Measurements from ENCODE around the gene NRIP1. TPM values are rescaled to one million over a fixed set of nuclear protein-coding genes. Genes with fewer than 3 reads are reported as not detected.

The NRIP1 gene
- total and polyA plus RNA-seq, 2 of the 13 experiments (the other 11 are each of a cell fraction or from before 2014, with no cell fraction given), result 21.0 to 69.0 TPM

DNA sequence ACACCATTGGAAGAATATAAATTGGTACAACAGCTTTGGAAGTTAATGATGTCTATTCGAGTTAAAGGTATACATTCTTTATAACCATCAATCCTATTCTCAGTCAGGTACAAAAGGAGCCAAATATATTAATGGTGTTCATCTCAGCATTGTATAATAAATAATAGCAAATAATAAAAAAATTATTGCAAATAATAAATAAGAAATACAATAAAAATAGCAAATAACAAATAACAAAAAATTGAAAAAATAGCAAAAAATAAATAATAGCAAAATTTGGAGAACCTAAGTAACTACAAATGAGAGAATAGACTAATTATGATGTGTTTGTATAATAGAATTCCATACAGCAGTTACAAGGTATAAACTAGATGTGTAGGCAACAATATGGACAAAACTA is 25.6 kb upstream of the NRIP1 start:
- POLR2A ChIA-PET, result no interaction called here
- 19% methylated on average over 1 of the region's 1 CpG for WGBS (ENCODE audit: low lambda C conversion rate)
- H3K9ac ChIP-seq (ENCODE audit: insufficient read depth, low read depth, low read length), result no peak overlapping the region
- no peak overlapping the region for H3K4me3 ChIP-seq (replicated peaks in 1 of 3; ENCODE audit: insufficient read depth in 1 of 3, low read depth in 2 of 3, low read length in 3 of 3)
- no peaks in the 10 kb centered on the region for H3K27me3 ChIP-seq (ENCODE audit: control insufficient read depth in 1 of 2, insufficient read depth in 2 of 2, low read length in 2 of 2)
- ATAC-seq (no peak), FAIRE-seq (no peak), DNase-seq (ENCODE audit: low spot score) (no peak)
- no peaks in the 10 kb centered on the region for H3K4me1 ChIP-seq (ENCODE audit: insufficient read depth, low read length)
- no peaks in the 10 kb centered on the region for H3K79me2 ChIP-seq (ENCODE audit: insufficient read depth, low read length)
- intact Hi-C loops (cut with micrococcal nuclease; ENCODE audit: unreplicated experiment) (no loop called here), in situ Hi-C loops (cut with HindIII; ENCODE audit: extremely low pct_ligation_motif_present, low pct_unique_long_range_greater_than_20kb) (no loop called here)
- TF ChIP-seq AHR (CRISPR knock-in tag; IDR thresholded peaks at IDR 0.05) (no peak), ZFP36 (IDR thresholded peaks at IDR 0.05; ENCODE audit: borderline replicate concordance, low read depth, low read length, partially characterized antibody) (no peak), ZNF274 (CRISPR knock-in tag; IDR thresholded peaks at IDR 0.05) (no peak), IKZF1 (IDR thresholded peaks at IDR 0.05) (no peak), CERS6 (CRISPR knock-in tag; IDR thresholded peaks at IDR 0.05) (no peak), ZNF503 (CRISPR knock-in tag; IDR thresholded peaks at IDR 0.05) (no peak), ZNF496 (CRISPR knock-in tag; IDR thresholded peaks at IDR 0.05; ENCODE audit: insufficient replicate concordance) (no peak), SNAI1 (CRISPR knock-in tag; IDR thresholded peaks at IDR 0.05; ENCODE audit: borderline replicate concordance) (no peak), ZZZ3 (CRISPR knock-in tag; IDR thresholded peaks at IDR 0.05; ENCODE audit: borderline replicate concordance) (no peak), SRSF9 (IDR thresholded peaks at IDR 0.05; ENCODE audit: borderline replicate concordance, insufficient read depth, low read depth, low read length, poor library complexity, severe bottlenecking) (no peak), ZNF12 (CRISPR knock-in tag; IDR thresholded peaks at IDR 0.05) (no peak), FOXC1 (CRISPR knock-in tag; IDR thresholded peaks at IDR 0.05; ENCODE audit: borderline replicate concordance) (no peak), SMYD3 (CRISPR knock-in tag; IDR thresholded peaks at IDR 0.05) (no peak)
- TF ChIP-seq, protein P1, sequence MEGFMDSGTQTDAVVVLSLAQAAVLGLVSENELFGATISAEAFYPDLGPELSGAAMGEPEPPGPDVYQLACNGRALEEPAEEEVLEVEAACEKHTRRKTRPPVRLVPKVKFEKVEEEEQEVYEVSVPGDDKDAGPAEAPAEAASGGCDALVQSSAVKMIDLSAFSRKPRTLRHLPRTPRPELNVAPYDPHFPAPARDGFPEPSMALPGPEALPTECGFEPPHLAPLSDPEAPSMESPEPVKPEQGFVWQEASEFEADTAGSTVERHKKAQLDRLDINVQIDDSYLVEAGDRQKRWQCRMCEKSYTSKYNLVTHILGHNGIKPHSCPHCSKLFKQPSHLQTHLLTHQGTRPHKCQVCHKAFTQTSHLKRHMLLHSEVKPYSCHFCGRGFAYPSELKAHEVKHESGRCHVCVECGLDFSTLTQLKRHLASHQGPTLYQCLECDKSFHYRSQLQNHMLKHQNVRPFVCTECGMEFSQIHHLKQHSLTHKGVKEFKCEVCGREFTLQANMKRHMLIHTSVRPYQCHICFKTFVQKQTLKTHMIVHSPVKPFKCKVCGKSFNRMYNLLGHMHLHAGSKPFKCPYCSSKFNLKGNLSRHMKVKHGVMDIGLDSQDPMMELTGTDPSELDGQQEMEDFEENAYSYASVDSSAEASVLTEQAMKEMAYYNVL (CRISPR knock-in tag; IDR thresholded peaks at IDR 0.05; ENCODE audit: borderline replicate concordance), result no peak
- H3K36me3 ChIP-seq (replicated peaks in 1 of 2; ENCODE audit: control insufficient read depth in 1 of 2, insufficient read depth in 2 of 2, low read length in 2 of 2), result no peaks in the 10 kb centered on the region
- H3K4me2 ChIP-seq (ENCODE audit: low read depth, low read length), result no peak overlapping the region
- BruUV-seq (replicated peaks), result no TSS peak
- CTCF ChIA-PET (ENCODE audit: low intra/inter-chr PET ratio, low total read pairs), result no interaction called here
- H2AFZ ChIP-seq (ENCODE audit: low read length), result no peak overlapping the region
- no peaks in the 10 kb centered on the region for H3K9me3 ChIP-seq (ENCODE audit: low read length)
- H4K20me1 ChIP-seq (ENCODE audit: insufficient read depth, low read length), result no peaks in the 10 kb centered on the region
- H3K27ac ChIP-seq (ENCODE audit: extremely low read length, insufficient read depth, low read length), result no peak overlapping the region

All from HepG2 (cell line).